AML-193 (cell line): ENCODE data around the gene VAC14.
"Not testable (repeated sequence)": the region's sequence is repeated elsewhere in the genome, so short reads cannot be mapped to it uniquely, and the experiment has no call there.

Source experiments
- DNase-seq, 2 experiments: peaks; one replicate each; lab custom pipeline; 2025; lab: John Stamatoyannopoulos, UW

Gene VAC14

GRCh38 chr16:70681382-70682238, 119.3 kb downstream of the VAC14 start:
- no peak for DNase-seq

- DNase-seq: no peak
Measured at GRCh38 chr16:70680495-70681381, 120.2 kb downstream of the VAC14 start.

DNA sequence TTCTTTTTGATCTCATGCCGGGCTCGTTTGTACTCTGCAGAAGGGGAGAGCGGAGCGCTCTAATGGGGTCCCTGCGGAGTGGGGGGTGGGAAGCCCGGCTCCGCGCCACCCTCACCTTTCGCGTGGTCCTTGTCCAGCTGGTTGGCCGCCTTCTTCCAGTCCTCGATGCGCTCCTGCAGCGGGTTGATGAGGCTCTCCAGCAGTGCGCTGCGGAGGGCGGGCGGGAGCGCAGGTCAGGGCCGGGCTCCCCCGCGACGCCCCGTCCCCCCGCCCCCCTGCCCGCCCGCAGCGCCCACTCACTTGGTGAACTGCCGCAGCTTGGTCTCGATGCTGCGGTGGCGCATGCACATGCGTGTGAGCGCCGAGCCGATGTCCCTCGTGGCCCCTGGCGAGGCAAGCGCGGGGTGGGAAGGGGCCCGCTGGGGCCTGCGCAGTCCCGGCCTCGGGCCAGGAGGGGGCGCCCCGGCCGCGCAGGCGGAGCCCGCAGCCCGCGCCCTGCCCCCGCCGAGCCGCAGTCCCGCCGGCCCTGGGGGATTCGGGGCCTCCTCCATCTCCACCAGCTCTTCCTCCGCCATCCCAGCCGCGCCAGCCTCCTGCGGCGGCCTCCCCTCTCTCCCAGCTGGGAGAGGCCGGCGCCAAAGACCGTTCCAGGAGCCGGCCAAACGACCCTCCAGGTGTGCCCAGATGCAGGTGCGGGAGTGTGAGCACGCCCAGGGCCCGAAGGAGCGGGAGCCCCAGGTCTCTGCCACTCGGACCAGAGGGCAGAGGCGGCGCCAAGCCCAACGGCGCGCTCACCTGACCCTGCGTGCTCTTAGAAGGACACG, 121.1 kb downstream of the VAC14 start:
- no peak for DNase-seq

DNA sequence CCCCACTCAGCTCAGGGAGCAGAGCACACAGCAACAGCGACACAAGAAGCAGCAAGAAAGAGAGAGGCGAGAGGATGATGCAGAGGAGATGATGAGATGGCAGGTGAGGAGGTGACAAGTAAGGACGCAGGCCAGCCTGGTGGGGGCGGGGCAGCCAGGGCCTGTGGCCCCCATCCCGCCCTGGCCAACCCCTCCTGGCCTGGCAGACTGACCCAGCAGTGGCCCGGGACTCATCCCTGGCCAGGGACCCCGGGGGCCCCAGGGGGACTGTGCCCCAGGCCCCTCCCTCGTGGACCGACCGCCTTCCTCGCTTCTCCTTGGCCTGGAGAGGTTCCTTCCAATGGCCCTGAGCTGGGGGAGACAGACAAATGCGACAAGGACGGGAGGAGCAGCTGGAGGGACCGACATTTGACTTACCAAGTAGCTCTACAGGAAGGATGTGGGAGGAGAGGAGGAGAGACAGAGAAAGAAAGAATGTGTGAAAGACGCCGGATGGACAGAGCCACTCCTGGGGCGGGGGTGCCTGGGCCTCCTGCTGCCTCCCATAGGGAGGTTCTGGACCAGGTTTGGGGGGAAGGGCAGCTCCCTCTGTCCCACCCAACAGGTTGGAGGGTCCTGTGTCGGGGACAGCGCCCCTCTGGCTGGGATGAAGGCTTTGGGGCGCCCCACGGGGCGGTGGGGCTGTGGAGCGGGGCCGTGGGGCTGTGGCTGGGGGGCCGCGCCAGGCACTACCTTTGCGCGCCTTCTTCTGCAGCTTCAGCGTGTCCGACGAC, 121.9 kb downstream of the VAC14 start:
- DNase-seq: no peak

GRCh38 chr16:70678121-70678897, 122.6 kb downstream of the VAC14 start:
- no peak for DNase-seq

DNA sequence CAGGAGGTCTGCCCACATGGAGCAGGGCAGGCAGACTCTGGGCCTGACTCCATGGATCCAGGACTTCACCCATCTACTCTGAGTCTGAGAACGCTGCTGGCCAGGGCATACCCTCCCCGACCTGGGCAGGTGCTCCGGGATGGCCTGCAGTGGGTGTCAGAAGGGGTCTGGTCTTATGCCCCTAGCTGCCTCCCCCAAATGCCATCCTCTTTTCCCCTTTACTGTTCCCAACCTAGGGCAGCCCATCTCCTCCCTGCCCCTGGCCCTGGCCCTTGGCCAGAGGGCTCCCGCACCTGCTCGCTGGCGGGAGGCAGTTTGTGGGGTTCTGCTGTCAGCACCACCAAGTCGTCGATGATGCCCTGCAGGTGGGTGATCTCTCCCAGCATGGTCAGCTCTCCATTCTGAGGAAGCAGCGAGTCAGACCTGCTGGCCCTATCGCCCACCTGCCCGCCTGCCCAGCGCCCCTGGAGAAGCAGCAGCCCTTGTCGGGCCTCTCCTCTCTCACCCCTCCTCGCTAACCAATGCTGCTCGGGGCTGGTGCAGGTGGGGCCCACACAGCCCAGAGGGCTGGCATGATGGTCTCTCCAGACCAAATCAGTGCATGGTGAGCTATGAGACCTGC, 123.3 kb downstream of the VAC14 start:
- DNase-seq: no peak

- DNase-seq: no peak
Measured at GRCh38 chr16:70676675-70677498, 124.1 kb downstream of the VAC14 start.

DNA sequence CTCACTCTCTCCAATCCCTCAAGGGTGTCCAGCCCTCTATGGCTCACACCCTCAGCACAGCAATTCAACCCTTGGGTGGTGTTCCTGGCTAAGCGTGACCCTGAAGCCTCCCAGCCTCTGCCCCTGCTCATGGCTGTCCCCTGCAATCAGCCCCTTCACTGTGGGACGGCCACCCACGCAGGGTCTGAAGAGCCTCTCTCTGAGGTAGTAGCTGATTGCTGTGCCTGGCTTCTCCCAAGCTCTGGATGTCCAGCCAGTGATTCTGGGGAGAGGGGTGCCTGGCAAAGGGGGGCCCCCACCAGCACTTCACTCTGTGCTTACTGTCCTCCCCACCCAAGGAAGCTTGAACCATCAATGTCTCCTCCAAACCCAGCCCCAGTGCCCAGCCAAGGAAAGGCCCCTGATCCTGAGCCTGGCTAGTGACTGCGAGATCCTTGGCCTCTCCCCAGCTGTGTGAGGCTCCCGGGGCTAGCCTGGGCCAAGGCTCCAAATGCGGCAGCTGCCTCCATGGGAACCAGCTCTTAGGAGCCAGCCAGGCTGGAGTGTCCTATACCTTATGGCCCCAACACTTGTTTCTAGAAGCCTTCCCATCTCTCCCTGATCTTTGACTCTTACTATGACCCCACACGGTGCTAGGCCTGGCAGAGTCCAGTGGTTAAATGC, 125.0 kb downstream of the VAC14 start:
- DNase-seq: no peak

GRCh38 chr16:70674221-70675014, 126.5 kb downstream of the VAC14 start:
- DNase-seq: no peak

DNA sequence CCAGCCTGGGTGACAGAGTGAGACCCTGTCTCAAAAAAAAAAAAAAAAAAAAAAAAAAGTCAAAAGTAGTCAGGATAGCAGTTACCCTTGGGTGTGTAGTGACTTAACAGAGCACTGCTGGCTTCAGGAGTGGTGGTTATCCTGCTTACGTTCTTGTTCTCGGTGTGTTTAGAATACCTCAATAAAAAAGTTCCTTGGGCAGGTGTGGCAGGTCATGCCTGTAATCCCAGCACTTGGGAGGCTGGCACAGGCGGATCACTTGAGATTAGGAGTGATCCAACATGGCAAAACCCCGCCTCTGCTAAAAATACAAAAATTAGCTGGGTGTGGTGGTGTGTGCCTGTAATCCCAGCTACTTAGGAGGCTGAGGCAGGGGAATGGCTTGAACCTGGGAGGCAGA, 130.0 kb downstream of the VAC14 start:
- not testable (repeated sequence) for DNase-seq

DNA sequence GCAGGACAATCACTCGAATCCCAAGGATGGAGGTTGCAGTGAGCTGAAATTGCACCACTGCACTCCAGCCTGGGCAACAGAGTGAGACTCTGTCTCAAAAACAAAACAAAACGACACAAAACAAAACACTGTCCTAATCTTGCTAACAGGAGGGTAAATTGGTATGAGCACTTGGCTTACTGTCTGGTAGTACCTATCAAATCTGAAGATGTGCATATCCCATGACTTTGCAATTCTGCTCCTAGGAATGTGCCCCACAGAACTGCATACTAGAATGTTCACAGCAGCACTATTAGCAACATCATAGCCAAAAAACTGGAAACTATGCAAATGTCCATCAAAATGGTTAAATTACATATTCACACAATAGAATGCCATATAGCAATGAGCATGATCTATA, 130.8 kb downstream of the VAC14 start:
- DNase-seq: no peak

- DNase-seq: no peak
Measured at GRCh38 chr16:70665806-70666735, 134.9 kb downstream of the VAC14 start.

DNA sequence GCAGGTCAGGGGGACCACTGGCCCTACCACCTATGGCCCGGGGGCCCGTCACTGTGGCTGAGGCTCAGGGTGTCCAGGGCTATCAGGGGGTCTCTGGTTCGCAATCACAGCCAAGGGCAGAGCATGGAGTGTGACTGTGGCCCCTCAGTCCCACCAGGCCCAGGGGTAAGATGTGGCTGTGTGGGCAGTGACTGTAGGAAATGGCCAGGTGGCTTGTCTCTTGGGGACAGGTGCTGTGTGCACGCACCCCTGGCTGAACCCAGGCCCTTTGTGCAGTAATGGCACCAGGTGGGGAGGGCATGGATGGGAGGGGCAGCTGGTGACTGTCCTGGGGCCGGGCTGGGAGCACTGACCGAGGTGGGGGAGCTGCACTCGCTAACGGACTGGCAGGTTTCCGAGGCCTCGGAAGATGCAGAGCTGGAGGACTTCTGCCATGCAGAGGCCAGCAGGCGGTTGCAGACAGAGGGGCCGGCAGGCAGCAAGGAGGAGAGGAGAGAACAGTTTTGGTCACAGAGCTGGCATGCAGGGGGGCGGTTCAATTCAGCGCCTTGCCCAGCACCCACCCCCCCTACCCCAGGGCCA, 135.8 kb downstream of the VAC14 start:
- DNase-seq: no peak

GRCh38 chr16:70664325-70665112, 136.4 kb downstream of the VAC14 start:
- DNase-seq: no peak

GRCh38 chr16:70663524-70664324, 137.2 kb downstream of the VAC14 start:
- DNase-seq: no peak
